Effector CD4-positive, alpha-beta T cell (primary cell): Measurements from ENCODE around the gene COMMD3.

Experiments
- DNase-seq: peaks from one replicate; pipeline ENCODE4 v3.0.0-alpha.2; 2020

The COMMD3 gene

GRCh38 chr10:22368402-22368801, 52.2 kb downstream of the COMMD3 start:
- no peak for DNase-seq

- DNase-seq, result no peak
These were observed 52.8 kb downstream of the COMMD3 start for GRCh38 chr10:22368981-22369380.

- no peak for DNase-seq
These were observed 53.4 kb downstream of the COMMD3 start for GRCh38 chr10:22369434-22370072.
